NCI-H2081 (cell line): ENCODE data around the gene STX5.
"Not testable (repeated sequence)": the region's sequence is repeated elsewhere in the genome, so short reads cannot be mapped to it uniquely, and the experiment has no call there.

Experiments used
- DNase-seq, 2 experiments: peaks; one replicate each; lab custom pipeline; 2025; lab: John Stamatoyannopoulos, UW

STX5 gene

DNA sequence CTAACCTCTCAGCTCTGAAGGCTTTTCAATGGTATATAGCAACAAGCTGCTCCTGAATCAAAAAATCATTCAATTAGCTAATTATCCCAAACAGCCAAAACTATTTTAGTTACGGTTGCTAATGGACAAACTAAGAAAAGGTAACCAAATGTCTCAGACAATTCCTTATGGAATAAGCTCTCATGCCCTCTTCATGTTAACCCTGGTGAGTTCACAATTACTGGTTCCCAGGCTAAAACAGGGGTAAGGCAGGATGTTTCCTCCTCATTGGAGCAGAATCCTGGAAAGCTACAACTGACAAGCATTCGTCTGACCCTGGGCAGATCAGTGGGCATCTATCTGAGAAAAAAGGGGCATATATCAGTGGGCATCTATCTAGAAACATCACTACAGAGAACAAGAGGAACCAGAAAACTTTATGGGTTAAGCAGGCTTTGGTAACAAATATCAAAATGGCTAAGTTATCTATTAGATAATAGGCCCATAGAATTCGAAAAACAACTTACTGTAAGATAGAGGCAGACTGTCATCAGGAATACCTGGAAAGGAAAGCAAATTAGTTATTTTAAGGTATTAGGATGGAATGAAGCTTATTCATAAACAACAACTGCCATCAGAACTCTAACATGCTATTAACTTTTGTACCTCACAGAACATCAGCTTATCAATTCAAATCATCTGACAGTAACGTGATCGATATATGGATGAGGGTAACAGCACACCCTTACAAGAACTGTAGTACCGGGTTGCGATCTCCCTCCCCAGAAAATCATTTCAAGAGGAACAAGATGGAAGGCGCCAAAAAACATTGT lies 22.4 kb upstream of the STX5 start:
- no peak for DNase-seq

- DNase-seq = no peak
Observed at GRCh38 chr11:62853279-62853965, 21.6 kb upstream of the STX5 start.

GRCh38 chr11:62852523-62853188 lies 20.8 kb upstream of the STX5 start:
- DNase-seq = no peak

GRCh38 chr11:62851807-62852522 lies 20.1 kb upstream of the STX5 start:
- DNase-seq = no peak

DNA sequence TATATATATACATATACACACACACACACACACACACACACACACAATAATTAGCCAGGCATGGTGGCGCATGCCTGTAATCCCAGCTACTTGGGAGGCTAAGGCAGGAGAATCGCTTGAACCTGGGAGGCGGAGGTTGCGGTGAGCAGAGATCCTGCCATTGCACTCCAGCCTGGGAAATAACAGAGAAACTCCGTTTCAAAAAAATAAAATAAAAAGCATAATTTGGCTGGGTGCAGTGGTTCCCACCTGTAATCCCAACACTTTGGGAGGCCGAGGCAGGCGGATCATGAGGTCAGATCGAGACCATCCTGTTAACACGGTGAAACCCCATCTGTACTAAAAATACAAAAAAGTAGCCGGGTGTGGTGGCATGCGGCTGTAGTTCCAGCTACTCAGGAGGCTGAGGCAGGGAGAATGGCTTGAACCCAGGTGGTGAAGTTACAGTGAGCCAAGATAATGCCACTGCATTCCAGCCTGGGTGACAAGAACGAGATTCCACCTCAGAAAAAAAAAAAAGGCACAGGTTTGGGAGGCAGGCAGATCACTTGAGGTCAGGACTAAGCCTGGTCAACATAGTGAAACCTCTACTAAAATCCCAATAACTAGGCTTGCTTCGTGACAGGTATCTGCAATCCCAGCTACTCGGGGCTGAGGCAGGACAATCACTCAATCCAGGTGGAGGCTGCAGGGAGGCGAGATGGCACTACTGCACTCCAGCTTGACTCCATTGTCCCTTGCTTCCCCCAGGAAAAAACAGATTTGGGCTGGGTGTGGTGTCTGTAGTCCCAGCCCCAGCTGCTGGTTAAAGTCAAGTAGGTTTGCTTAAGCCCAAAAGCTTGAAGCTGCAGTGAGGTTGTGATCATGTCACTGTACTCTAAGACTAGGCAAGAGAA lies 19.3 kb upstream of the STX5 start:
- DNase-seq = no peak

GRCh38 chr11:62847767-62848314 lies 16.0 kb upstream of the STX5 start:
- DNase-seq = no peak

DNA sequence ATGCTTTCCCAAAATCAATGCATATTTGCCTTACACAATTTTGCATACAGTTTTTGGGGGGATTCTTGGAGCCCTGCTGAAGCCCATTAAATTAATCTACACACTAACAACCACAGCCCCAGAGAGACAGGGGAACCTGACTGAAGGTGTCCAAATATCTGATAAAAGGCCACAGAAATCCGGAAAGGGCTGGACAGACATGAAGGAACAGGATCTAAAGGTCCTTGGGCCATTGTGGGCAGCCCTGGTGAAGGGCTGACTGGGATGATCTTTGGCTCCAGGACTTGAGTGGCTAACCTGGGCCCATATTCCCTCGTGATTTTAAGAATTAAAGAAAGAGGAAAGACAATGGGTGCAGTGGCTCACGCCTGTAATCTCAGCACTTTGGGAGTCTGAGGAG lies 14.3 kb upstream of the STX5 start:
- no peak for DNase-seq

DNA sequence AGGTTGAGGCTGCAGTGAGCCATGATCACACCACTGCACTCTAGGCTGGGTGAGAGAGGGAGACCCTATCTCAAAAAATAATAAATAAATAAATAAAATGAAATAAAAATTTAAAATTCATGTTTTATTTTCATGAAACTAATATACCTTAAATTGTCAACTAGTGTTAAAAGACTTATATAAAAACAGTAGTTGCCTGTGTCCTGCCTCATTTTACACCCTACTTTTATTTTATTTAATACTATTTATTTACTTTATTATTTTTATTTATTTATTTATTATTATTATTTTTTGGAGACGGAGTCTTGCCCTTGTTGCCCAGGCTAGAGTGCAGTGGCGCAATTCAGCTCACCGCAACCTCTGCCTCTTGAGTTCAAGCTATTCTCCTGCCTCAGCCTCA lies 12.3 kb upstream of the STX5 start:
- DNase-seq = no peak

GRCh38 chr11:62843466-62843865 lies 11.6 kb upstream of the STX5 start:
- no peak for DNase-seq

DNA sequence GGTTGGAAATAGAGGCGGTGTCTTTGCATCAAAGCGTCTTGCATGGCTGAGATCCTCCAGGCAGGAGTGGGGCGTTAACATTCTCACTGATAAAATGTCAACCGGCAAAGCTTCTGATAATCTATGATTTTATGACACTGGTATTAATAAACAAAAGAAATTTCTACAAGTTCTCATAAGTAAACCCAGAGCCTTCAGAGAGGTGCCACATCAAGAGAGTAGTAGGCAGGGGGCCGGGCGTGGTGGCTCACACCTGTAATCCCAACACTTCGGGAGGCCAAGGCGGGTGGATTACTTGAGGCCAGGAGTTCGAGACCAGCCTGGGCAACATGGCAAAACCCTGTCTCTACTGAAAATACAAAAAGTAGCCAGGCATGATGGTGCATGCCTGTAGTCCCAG lies 11.0 kb upstream of the STX5 start:
- DNase-seq = not testable (repeated sequence)

DNA sequence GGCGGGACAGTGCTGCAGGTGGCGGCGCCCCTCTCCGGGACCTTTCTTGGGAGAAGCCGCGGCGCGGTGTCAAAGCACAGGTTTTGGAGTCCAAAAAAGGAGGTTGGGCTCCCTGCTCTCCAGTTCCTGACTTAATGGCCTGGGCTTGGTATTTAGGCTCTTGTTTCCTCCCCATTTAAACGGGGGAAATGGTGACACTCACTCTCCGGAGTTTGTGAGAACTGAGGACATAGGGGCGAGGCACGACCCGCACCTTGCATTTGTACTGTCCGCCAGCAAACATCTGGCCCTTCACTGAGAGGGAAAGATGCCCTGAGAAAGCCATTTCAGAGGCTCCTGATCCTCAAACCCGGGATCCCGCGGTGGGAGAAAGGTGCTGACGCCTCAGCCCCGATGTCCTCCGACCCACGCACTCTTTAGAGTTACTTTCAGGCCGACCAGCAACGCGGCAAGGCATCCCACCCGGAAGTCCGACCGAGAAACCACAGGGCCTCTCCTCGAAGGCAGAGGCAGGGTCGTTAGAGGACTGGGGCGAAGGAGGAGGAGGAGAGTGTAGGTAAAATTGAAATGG lies 10.4 kb upstream of the STX5 start:
- no peak for DNase-seq

GRCh38 chr11:62841361-62842170 lies 9.7 kb upstream of the STX5 start:
- peak; percentile 91 to 99 for DNase-seq

- peak; percentile 37 to 61 for DNase-seq
Observed at GRCh38 chr11:62840721-62841360, 9.0 kb upstream of the STX5 start.

- DNase-seq = peak; percentile 85 to 93
Observed at GRCh38 chr11:62839050-62839945, 7.4 kb upstream of the STX5 start, which contains the start of gene WDR74. TSS of gene WDR74 (minus strand) at chr11:62839590. CDS start at chr11:62839570, 20 bp downstream.

DNA sequence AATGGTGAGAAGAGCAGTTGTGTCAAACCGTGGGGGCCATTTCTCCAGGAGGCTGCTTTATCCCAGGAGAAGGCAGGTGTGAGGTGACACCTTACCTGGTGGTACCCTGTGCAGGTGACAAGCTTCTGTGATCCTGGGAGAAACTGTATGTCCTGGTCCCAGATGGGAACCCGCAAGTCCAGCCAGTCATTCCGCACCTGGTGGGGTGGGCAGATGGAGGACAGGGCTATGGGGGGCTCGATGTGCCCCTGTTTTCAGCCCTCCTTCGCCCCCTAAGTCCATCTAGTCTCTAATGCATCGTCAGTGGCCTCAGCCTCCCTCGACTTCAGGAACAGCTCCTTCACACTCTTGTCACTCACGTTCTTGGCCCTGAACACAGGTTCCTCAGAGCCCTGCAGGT lies 3.5 kb upstream of the STX5 start:
- DNase-seq = no peak

DNA sequence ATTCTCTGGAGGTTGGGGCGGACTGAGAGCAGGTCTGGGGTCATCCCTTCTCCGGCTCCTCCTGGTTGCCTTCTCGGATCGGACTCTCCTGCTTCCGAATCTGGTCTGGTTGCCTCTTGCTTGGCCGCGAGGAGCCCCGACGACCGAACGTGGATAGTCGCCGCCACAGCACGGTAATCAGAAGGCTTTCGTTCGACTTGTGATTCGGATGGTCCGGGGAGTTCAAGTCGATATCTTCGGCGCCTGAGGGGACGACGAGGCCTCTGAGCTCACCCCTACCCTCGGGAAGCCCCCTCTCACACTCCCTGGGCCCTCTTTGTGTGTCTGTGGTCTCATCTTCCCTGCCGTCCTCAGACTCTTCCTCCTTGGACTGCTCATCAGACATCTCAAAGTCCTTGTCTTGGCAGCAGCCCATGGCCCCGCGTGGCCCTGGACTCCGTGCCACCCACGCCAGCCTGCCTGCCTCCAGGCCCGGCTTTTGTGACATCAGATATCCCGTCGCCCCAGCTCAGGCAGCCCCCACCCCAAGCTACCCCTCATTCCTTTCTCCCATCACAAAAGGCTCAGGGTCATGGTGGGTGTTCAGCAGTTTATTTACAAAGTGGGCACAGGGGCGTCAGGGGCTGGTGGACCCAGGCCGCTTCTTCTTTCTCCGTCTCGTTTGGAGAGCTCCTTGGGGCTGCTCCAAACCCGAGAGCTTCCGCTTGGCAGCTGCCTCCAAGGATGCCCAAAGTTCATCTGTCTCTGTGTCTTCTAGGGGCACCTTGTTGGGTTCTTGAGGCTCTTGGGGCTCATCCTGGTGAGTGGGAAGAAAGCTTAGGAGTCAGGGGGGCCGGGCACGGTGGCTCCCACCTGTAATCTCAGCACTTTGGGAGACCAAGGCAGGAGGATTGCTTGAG lies 734 bp upstream of the STX5 start, which contains the start of gene TEX54:
Gene TEX54 (minus strand): TSS at position 506 of the 899 bp plus-strand sequence.
- DNase-seq = peak in 1 of 2 experiments; percentile 36
